Ishikawa (cell line): Measurements from ENCODE around the gene PDE6H.

ENCODE experiments used
- TAF1 ChIP-seq: IDR thresholded peaks from 2 replicates; pipeline ENCODE4 v1.6.1; 2012; ENCODE audit warnings: low read depth, mild to moderate bottlenecking
- ZBTB7A ChIP-seq: IDR thresholded peaks from 2 replicates; pipeline ENCODE4 v1.6.1; 2012; ENCODE audit warnings: low read depth
- TF ChIP-seq, protein P1 (sequence below): IDR thresholded peaks from 2 replicates; pipeline ENCODE4 v1.6.1; 2012
- TF ChIP-seq, protein P2 (sequence below): IDR thresholded peaks from 2 replicates; pipeline ENCODE4 v1.6.1; 2012; ENCODE audit warnings: low read depth, mild to moderate bottlenecking
- TF ChIP-seq, protein P3 (sequence below): IDR thresholded peaks from 2 replicates; pipeline ENCODE4 v1.6.1; 2012

DNA sequence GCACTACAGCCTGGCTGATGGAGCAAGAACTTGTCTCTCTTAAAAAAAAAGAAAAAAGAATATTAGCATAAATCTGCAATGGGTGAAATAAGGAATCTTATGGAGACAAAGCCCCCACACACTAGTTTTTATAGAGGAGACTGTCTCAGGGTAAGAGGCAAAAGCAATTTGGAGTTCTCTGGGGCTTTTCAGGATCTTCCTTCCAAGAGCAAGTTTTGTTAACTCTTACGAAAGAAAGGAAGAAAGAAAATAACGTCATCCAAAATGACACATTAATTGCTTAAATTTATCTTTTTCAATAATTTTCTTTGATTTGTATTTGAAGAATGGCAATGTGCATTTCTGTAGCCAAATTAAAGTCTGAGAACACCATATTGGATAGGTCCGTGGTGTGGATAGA, 3.8 kb downstream of the PDE6H start:
- TF ChIP-seq ZBTB7A: no peak
- no peak for TF ChIP-seq TAF1
- TF ChIP-seq, protein P1, sequence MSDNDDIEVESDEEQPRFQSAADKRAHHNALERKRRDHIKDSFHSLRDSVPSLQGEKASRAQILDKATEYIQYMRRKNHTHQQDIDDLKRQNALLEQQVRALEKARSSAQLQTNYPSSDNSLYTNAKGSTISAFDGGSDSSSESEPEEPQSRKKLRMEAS: no peak
- TF ChIP-seq, protein P2, sequence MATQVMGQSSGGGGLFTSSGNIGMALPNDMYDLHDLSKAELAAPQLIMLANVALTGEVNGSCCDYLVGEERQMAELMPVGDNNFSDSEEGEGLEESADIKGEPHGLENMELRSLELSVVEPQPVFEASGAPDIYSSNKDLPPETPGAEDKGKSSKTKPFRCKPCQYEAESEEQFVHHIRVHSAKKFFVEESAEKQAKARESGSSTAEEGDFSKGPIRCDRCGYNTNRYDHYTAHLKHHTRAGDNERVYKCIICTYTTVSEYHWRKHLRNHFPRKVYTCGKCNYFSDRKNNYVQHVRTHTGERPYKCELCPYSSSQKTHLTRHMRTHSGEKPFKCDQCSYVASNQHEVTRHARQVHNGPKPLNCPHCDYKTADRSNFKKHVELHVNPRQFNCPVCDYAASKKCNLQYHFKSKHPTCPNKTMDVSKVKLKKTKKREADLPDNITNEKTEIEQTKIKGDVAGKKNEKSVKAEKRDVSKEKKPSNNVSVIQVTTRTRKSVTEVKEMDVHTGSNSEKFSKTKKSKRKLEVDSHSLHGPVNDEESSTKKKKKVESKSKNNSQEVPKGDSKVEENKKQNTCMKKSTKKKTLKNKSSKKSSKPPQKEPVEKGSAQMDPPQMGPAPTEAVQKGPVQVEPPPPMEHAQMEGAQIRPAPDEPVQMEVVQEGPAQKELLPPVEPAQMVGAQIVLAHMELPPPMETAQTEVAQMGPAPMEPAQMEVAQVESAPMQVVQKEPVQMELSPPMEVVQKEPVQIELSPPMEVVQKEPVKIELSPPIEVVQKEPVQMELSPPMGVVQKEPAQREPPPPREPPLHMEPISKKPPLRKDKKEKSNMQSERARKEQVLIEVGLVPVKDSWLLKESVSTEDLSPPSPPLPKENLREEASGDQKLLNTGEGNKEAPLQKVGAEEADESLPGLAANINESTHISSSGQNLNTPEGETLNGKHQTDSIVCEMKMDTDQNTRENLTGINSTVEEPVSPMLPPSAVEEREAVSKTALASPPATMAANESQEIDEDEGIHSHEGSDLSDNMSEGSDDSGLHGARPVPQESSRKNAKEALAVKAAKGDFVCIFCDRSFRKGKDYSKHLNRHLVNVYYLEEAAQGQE: no peak
- TF ChIP-seq, protein P3, sequence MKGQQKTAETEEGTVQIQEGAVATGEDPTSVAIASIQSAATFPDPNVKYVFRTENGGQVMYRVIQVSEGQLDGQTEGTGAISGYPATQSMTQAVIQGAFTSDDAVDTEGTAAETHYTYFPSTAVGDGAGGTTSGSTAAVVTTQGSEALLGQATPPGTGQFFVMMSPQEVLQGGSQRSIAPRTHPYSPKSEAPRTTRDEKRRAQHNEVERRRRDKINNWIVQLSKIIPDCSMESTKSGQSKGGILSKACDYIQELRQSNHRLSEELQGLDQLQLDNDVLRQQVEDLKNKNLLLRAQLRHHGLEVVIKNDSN: no peak
